SKM-1 treated with dmso at 0.1 percent for 144 hours (cell line): ENCODE results near the gene SDCCAG8.

ENCODE experiments used
- DNase-seq: peaks from one replicate; lab custom pipeline; 2025; ENCODE audit not compliant: unreplicated experiment; lab: John Stamatoyannopoulos, UW

SDCCAG8 gene

DNA sequence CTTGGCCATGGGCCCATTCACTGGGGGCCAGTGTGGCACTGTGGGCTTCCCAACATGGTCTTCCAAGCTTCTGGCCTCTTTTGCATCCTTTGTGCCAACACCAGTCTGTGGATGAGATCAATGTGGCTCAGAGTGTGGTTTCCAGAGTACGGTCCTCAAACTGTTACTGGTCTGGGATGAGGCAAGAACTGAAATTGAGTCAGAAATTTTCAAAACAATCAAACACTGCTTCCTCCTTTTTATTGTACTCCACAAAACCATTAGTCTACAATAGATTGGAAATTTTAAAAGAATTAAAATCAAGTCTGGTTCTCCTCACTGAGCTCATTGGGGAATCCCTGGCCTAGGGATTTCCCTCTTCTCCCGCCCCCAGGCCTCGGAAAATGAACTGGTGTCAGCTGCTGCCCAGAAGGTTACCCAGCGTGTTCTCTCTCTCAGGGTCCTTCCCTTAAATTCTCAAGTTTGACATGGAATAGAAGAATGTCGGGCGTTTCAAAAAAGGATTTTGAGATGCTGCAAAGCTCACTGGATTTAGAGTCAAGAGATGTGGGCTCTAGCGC is 222.0 kb downstream of the SDCCAG8 start:
- DNase-seq, result peak; percentile 70

DNA sequence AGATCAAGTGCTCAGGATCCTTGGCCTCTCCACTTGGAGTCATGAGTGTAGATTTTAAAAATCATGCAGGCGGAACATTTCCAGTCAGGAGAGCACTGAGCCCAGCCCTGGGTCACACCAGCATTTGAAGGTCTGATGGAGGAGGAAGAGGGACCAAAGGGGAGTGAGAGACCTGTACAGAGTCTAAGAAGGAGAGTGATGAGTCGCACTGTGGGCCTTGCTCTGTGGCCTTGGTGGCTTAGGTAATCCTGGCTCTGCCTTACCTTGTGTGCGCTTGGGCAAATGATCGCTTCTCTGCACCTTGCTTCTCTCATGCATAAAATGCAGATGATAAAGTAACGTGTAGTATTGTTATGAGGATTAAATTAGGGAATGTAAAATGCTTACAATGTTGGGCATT is 225.3 kb downstream of the SDCCAG8 start:
- DNase-seq, result no peak

DNA sequence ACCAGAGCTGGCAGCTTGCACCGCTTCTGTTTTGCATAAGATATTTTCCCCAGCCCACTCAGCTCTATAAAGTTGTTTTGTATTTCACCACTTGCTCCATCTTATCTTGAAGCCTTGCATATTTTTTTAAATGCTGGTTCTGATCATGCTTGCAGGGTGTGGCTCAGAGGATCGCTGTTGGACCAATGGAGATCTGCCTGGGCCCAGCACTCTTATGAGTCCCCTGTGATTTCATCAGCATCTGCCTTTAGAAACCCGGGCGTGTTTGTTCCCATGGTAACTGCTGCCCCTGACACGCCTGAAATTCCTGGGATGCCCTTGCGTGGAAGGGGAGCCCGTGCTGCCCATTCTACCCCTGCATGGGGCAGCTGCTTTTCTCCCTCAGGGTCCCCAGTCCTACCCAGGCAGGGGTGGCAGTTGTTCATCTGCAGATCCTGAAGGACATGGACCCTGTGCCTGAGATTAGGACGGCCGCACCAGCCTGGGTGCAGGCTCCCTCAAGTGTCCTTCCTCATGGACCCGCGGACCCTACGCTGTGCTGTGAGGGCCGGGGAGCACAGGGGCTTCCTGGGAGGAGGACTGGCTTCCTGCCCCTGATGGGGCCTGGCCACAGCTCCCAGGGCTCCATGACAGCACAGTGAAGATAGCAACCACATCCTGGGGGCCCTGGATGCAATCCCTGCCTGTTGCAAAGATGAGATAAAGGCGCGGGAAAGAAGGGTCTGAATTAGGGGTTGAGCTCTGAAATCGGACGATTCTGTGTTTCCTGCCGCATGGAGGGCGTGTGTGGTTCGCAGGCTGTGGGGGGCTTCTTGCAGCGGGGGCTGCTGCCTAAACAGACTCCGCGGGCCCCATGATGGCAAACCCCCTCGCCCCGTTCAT is 226.5 kb downstream of the SDCCAG8 start:
- DNase-seq, result no peak

DNA sequence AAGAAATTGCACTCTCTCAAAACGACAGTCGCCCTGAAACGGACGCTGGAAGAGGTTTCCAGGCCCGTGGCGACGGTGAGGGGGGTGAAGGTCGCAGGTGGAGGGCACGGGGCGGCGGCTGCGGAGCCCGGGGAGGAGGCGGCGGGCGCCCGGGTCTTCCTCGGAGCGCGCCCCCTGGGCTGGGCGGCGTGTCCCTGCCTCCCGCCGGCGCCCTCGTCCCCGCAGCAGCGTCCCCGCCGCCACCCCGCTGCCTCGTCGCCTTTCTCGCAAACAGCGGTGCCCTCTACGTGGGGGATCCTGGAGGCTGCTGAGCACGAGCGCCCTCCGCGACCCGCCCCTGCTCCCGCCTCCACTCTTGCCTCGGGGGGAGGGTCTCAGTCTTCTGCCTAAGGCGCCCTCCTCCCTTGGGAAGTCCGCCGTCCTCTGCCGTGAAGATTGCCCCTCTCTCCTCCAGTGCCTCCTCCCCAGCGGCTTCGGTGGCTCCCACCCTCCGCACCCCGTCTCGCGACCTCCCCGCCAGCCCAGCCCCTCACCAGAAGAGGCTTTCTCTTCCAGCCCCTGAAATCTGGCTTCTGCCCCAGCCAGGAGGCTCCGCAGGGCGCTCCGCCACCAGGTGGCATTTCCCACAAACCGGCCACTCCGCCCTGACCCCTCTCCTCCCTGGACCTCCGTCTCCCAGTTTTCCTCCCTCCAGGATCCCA is 227.4 kb downstream of the SDCCAG8 start:
- DNase-seq, result no peak

DNA sequence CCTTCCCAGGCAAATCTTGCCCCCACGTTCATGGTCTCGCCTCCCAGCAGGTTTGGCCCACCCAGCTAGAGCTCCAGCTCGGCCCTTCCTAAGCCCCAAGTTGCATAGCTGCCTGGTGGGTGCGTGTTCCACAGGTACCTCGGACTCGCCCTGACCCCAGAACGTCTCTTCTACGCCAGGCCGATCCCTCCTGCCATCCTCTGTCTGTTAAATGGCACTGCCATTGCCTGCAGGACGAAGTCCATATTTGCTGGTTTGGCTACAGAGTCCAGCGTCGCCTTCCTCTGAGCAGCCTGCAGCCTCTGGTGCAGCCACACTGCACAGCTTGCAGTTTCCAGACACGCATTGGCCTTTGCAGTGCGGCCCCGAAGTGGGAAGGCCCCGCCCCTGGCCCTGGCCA is 228.1 kb downstream of the SDCCAG8 start:
- DNase-seq, result no peak

DNA sequence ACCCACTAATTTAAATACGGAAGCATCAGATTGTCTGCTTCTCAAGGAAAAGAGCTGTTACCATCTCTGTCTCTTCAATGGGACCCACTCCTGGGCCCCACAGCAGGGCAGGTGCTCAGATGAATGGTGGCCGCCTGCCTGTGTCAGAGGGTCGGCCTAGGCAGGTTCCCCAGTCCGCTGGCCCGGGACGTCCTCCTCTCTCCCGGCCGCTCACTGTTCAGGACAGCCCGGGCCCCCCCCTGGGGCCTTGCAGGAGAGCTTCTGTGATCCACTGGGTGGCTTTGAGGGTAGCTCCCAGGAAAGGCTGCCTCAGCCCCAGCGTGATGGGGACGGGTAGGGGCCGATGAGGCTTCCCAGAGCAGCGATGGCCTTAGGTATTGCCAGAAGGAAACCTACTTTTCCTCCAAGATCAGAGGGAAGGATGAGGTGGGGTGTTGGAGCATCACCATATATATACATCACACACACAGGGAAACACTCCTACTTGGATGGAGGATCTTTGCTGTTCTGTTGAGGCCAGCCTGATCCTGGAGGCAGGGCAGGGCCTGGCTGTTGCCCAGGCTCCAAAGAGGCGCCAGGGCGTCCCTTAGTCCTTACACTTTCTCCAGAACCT is 231.3 kb downstream of the SDCCAG8 start:
- no peak for DNase-seq

DNA sequence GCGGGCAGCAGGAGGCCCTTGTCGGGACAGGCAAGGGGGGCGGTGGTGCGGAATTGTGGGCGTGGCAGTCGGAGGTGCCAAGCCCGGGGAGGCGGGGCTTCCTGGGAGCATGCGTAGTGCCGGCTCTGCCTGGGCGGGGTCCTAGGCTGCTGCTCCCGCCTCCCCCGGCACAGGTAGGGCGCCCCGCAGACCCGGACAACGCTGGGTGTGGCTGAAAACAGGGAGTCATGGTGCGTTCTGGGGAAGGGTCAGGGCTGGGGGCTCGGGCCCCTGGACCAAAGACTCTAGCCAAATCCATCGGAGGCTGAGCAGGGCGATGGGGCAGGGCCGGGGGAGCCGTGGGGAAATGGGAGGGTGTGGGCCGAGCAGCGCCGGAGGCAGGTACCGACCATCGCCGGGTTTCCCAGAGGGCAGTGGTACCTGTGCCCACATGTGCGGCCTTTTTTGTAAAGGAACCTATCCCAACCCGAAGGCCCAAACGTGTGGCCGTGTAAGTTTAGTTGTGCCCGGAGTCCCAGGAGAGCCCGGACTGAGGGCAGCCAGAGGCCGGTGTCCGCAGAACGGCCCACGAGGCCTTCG is 231.9 kb downstream of the SDCCAG8 start:
- no peak for DNase-seq

DNA sequence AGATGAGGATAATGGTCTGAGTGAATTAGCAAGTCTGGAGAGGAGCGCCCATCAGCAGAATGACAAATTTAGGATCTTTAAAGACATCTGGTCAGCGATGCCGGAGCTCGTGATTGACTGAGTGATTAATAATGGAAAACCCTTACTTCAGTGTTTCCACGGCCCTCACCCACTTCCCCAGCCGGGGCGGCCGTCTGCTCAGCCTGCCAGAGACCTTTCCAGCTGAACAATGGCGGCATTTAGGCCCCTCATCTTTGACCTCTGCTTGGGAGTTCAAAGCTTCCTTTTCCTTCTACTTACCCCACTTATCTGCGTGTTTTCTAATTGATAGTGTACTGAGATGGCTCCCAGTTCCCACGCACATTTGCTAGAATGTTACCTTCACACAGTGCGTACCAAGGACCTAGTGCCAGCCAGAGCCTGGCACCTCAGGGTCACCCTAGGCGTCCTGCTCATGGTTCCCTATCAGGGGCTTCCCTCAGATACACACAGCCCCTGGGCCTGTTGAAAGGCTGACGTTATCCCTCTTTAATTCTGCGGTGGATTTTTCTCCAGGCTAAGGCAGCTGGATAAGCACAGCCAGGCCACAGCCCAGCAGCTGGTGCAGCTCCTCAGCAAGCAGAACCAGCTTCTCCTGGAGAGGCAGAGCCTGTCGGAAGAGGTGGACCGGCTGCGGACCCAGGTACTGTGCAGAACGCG is 232.8 kb downstream of the SDCCAG8 start:
- DNase-seq, result no peak

DNA sequence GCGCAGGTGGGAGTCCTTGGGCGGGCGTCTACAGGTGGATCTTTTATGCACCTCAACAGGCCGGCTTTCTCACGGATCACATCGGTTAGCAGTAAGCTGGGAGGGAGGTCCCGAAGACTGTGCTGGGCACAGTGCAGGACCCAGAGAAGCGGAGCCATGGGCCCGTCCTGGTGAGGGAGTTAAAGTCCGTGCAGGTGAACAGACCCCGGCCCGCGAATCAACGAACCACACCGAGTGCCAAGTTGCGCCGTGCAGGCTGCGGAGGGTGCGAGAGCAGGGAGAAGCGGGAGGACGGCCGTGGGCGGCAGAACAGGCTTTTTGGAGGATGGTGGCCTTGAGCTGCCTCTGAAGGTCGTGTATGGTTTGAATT is 233.3 kb downstream of the SDCCAG8 start:
- no peak for DNase-seq

DNA sequence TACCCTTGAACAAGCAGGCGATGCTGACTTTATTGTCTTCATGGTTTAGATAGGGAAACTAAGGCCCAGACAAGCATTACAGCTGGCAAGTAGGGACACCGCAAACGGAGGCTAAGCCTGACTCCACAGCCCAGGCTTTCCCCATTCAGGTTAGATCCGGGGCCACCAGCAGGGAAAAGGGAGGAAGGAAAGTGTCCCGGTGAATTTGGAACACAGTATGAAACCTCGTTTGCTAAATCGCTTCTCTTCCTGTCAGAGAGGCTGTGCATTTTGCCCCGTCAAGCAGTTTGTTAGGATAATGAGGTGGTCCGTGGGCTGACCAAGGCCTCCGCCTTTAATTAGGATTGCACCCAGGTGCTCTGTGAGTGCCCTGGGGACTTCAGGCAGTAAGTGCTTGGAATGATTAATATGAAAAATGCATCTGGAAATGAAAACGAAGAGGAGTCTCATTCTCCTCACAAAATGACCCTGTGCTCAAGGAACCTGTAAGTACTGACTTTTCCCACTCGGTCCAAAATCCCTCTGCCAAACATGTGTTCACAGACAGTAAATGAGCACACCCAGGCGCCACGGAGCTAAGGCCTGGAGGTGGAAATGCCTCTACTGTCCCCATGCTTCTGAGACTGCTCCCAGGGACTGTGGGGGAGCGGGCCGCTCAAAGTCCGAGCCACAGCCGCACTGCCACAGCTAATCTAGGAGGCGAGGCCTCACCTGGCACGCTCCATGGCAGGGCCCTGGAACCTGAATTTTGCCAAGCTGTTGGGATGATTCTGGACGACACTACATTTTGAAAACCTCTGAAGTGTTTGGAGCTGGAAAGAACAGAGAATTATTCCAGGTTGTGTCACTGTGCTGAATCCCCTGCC is 234.1 kb downstream of the SDCCAG8 start:
- DNase-seq, result no peak

DNA sequence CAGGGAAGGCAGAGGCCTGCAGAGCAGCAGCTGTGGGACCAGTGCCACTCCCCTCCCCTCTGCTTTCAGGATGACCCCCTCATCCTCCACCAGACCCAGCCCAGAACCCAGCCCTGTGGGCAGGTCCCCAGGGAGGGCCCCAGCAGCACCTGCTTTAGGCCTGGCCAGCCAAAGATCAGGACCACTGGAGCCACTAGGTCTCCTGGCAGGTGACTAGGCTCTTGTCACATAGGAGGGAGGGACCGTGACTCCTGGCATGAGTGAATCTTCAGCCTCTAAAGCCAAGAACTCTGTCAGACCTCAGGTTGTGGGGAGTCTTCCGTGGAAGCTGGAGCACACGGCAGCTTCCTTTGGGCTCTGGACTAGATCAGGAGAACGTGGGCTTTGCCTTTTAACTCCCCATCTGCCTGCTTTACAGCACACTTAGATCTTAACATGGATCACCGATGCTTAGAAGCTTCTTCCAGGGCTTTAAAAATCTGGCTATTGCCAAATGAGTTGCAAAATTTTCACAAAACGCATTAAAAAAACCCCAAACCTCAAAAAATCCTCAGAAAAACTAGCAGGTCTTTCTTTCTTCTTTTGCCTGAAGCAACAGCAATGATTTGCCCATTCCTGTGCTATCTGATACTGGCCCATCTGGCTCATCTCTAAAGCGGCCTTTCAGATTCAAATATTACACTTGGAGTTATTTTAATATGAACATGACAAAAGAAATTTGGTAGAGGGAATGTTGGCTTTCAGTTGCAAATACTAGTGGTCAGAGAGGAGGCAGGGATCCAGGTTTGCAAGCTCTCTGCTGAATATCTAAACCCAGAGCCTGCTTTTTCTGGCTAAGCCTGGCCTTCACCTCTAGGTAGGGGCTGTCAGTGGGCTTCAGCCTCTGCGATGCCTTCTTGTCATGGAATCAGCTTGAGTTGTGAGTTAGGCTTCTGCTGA is 235.2 kb downstream of the SDCCAG8 start:
- DNase-seq, result no peak

DNA sequence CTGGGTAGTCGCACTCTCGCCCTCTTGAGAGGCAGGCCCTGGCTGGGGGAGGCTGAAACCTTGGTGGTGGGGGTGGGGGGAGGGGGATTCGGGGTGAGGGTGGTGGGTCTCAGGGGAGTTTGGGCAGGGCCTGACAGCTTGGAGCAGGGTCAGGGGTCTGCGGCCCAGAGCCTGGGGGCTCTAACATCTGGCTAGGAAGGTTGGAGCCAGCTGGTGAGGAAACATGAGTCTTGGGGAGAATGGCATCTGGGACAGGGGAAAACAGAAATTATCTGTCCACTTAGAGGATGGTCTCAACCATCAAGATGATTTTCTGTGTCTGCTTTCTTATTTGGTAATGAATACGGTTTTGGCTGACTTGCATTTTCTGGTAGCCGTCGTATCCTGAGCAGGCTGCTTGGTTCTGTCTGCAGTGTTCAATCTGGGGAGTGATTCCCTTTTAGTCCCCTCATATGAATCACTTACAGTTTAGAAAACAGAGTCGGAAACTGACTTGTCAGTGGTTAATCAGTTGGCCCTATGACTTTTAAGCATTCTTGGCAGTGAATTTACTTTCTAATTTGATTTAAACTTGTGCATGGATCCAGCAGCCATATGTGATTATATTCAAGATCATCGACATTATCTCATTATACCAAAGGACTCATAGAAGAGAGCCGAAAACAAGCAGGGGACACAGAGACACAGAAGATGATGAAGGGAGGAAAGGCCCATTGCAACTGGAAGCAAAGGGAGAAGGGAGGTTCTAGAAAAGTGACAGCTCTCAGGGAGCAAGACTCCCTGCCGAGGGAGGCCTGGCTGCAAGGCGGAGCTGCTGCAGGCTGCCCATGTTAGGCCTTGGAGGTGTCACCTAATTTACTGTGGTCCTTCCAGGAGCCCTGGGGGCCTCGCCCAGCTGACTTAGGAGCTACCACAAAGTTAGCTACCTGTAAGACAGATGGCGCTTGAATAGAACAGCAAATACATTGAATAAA is 237.6 kb downstream of the SDCCAG8 start:
- no peak for DNase-seq

DNA sequence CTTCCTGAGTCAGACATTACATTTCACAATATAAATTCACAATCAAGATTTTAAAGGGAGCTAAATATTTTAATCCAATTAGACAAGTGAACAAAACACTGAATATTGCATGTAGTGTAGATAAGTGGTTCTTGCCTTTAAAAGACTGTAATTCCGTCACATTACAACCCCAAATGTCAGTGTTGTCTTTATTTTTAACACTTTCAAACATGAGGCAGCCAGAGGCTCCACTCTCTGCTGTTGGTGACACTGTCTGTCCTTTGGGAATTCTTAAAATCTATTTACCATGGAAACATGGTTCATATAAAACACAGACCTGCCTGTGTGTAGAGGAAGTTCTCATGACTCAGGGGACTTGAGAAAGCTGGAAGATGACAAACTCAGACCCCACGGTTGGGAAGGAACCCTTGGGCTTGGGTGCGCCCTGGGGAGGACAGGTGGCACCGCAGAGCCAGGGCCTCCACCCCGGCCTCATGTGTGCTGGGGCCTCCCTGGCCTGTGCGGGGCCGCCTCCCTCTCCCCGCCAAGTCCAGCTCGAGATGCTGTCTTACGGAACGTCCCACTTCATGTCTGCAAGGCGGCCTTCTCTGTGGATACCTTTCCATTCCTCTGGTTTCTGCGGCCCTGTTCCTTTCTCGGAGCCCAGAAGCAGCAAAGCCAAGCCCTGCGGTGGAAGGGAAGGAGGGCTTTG is 239.0 kb downstream of the SDCCAG8 start:
- no peak for DNase-seq

DNA sequence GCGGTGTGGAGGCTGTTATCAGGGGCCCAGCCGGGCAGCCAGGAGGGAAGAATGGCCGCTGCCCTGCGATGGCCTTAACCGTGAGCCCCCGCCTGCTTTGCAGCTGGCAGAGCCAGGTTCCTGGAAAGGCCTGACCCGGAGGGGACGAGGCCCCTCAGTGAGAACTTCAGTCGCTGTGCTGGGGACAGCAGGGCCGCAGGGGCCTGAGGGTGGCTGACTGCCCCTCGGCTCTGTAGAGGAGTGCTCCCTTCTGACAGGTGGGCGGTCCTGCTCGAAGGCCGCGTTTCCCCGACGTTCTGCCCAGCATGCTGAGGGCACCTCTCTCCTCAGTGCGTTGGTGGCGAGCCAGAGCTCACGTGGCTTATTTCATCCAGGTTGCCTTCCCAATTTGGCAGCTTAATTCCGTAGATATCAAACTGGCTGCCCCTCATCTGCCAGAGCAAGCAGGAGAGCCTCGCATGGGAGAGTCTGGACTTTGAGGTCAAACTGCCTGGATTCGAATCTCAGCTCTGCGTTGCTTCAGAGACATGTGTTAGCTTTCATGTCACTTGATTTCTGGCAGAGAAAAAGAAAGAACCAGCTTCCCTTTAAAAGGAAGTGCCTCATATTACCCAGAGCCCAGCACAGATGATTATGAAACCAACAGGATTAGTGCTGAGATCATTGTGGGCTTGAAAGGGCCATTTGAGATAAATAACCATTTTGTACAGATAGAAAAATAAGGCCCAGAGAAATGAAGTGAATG is 239.8 kb downstream of the SDCCAG8 start:
- DNase-seq, result peak; percentile 95

DNA sequence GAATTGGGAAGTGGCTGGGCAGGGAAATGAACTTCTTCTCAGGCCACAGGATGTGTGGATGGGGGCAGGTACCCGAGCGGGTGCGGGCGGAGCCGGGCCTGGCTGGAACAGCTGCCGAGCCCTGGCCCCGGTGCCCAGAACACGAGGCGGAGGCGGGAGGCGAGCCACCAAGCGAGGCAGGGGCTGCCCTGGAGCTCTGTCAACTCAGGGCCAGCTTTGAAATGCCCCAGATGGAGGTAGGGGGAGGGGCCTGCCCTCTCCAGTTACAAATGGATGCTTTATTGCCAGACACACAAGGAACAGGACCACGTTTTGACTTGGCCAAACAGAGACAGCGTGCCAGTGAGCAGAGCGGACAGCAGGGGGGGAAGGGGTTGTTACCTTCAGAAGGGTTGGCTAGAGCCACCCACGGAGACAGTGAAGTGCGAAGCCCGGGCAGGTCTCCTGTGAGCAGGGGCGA is 240.4 kb downstream of the SDCCAG8 start:
- no peak for DNase-seq

DNA sequence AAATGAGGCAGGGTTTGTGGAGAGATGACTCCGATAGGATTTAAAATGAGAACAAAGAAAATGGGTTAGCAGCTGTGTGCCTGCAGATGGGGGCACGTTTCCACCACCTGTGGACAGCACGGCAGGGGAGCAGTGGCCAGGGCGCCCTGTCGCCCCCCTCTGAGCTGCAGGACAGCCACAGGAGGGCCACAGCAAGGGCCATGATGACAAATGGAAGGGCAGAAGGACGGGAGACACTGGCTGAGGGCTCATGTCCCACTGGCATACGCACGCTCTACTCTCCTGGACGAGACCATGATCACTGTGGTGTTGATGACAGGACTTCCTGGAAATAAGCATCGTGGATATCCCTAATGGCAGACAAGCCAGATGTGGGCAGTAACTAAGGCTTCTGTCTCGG is 241.0 kb downstream of the SDCCAG8 start:
- no peak for DNase-seq
